ENCODE results near the gene DENND1C.

DNA sequence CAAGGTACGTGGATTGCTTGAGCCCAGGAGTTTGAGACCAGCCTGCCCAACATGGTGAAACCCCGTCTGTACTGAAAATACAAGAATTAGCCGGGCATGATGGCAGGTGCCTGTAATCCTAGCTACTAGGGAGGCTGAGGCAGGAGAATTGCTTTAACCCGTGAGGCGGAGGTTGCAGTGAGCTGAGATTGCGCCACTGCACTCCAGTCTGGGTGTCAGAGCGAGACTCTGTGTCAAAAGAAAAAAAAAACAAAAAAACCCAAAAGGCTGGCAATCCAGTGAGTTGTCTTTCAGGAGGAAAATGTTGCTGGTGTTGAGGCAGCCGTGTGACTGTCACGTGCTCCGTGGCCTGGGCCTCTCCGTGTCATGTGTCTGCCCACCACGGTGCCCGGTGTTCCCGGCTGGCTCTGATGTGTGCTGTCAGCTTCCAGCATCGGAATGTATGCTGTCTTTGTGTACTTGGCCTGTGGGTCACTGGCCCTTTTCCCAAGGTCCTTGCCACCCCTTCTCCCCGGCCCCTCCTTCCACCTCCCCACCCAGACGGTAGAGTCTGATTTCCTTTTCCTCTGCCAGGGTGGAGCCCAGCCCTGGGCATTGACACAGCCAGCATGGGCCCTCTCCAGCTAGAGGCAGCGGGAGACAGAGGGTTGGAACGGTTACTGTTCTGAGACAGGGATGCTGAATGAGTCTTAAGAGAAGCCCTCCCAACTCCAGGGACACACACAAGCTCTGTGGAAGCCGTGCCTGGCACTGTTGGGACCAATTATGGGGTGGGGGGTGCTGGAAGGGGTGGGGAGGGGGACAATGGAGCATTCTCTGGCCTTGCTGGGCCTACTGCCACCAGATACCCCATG lies 27.8 kb upstream of the DENND1C start:
- no peak for TF ChIP-seq POLR2AphosphoS5 (IDR thresholded peaks at IDR 0.05; ENCODE audit: low read depth, low read length)
- TF ChIP-seq TAF1 (IDR thresholded peaks at IDR 0.05; ENCODE audit: borderline replicate concordance, insufficient read depth, low read length), result no peak
- TF ChIP-seq, protein P1, sequence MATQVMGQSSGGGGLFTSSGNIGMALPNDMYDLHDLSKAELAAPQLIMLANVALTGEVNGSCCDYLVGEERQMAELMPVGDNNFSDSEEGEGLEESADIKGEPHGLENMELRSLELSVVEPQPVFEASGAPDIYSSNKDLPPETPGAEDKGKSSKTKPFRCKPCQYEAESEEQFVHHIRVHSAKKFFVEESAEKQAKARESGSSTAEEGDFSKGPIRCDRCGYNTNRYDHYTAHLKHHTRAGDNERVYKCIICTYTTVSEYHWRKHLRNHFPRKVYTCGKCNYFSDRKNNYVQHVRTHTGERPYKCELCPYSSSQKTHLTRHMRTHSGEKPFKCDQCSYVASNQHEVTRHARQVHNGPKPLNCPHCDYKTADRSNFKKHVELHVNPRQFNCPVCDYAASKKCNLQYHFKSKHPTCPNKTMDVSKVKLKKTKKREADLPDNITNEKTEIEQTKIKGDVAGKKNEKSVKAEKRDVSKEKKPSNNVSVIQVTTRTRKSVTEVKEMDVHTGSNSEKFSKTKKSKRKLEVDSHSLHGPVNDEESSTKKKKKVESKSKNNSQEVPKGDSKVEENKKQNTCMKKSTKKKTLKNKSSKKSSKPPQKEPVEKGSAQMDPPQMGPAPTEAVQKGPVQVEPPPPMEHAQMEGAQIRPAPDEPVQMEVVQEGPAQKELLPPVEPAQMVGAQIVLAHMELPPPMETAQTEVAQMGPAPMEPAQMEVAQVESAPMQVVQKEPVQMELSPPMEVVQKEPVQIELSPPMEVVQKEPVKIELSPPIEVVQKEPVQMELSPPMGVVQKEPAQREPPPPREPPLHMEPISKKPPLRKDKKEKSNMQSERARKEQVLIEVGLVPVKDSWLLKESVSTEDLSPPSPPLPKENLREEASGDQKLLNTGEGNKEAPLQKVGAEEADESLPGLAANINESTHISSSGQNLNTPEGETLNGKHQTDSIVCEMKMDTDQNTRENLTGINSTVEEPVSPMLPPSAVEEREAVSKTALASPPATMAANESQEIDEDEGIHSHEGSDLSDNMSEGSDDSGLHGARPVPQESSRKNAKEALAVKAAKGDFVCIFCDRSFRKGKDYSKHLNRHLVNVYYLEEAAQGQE (IDR thresholded peaks at IDR 0.05; ENCODE audit: insufficient read depth in 1 of 2, low read depth in 2 of 2, low read length in 2 of 2), result no peak
